ENCODE data around the gene PXN. TPM values are rescaled to one million over a fixed set of nuclear protein-coding genes. Genes with fewer than 3 reads are reported as not detected.
A peak's percentile ranks its signal among the peaks of the same experiment; 100 is the strongest.

PXN gene
- 49.3 and 73.2 TPM in 2 replicates for total RNA-seq

GRCh38 chr12:120265473-120266179 lies at the start of gene PXN:
PXN (minus strand) TSS chr12:120265730; CDS start chr12:120265629, 101 bp downstream.
- DNase-seq (ENCODE audit: low read depth in 2 of 2) = peak; percentile 56 to 83

DNA sequence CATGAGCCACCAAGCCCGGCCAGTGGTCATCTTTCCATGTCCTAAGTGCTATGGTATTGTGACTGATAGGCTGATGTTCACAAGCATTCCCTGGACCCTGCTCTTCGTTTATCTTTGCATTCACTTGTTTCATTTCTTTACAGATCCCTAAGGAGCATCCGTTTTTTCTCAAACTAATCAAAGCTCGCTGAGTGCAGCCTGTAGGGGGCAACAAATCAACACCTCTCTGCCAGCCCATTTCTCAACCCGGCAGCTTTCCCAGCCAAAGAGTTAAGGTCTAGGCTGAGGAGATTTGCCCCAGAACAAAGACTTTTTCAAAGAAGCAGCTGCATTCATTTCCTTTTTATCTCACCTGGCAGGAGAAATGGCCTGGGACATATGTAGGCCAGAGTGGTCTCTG lies 48.7 kb upstream of the PXN start:
- DNase-seq (ENCODE audit: low read depth in 2 of 2) = peak in 1 of 2 donors; percentile 17

GRCh38 chr12:120301962-120302815 lies 36.7 kb upstream of the PXN start, which contains the start of gene SIRT4:
SIRT4 (plus strand) TSS chr12:120302321; CDS start chr12:120303562, 1,241 bp downstream.
- peak; percentile 92 to 97 for DNase-seq (ENCODE audit: low read depth in 2 of 2)

GRCh38 chr12:120292661-120293531 lies 27.4 kb upstream of the PXN start, which contains the start of gene RNU4-1:
RNU4-1 (minus strand) TSS chr12:120293237.
- DNase-seq (ENCODE audit: low read depth in 2 of 2) = peak; percentile 85 to 86

GRCh38 chr12:120292411-120292660 lies 26.8 kb upstream of the PXN start:
- no peak for DNase-seq (ENCODE audit: low read depth in 2 of 2)

DNA sequence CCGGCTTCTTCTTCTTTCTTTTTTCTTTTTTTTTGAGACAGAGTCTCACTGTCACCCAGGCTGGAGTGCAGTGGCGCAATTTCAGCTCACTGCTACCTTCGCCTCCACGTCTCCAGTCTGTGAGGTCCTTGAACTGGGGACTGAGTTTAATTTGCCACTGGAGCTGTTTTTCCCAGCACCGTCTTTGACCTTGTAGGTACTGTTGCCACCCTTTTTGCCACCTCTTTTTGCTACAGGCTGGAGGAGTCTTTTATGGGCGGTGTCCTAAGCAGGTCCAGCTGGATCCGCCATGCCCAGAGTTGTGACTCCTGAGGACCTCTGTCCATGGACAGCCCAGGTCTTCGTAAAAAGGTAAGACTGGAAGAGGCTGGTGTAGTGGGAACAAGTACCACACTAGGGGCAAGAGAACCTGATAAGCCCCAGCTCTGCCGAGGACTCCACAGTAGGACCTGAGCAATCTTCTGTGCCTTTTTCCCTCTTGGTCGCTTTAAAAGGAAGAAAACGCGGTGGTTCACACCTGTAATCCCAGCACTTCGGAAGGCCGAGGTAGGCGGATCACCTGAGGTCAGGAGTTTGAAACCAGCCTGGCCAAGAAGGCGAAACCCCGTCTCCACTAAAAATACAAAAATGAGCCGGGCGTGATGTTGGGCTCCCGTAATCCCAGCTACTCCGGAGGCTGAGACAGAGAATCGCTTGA lies 25.2 kb upstream of the PXN start:
- DNase-seq (ENCODE audit: low read depth in 2 of 2) = peak in 1 of 2 donors; percentile 10

DNA sequence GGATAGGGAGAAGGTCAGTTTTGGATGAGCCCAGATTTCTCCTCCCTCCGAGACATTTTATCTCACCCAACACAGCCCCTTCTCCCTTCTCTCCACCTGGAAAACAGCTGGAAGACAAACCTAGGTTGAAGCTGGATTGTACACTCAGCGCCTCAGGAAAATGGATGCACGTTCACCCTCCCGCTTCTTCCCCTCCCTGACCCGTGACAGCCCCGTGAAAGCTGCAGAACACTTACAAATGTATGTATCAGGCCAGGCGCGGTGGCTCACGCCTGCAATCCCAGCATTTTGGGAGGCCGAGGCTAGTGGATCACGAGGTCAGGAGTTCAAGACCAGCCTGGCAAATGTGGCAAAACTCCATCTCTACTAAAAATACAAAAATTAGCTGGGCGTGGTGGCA lies 22.0 kb upstream of the PXN start:
- DNase-seq (ENCODE audit: low read depth in 2 of 2) = no peak

DNA sequence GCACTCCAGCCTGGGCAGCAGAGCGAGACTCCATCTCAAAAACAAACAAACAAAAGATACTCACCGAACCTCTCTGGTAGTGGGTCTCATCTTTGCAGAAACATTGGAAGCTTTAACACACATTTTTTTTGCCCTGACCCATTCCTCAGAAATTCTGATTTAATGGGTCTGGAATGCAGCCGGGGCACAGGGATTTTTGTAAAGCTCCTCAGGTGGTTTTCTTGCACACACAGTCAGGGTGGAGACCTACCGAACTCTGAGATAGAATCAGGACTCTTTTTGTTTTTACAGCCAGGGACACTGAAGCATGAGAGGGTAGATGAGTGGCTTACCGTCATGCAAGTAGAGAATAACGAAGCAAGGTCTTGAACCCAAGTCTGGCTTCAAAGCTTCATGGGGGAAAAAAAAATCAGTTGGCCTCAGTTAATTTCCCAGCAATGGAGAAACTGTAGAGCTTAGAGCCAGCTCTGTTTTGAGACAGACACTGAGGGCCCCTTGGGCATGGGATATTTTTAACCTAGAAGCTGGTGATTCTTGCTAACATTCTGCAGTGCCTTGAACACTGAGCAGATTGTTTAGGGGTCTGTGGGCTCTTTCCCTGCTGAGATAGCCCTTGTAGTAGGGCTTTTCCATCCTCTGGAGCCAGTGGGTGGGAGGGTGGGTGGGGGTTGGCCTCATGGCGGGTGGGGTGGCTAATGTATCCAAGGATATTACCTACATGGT lies 21.4 kb upstream of the PXN start:
- DNase-seq (ENCODE audit: low read depth in 2 of 2) = no peak

- no peak for DNase-seq (ENCODE audit: low read depth in 2 of 2)
Observed at GRCh38 chr12:120284381-120284780, 18.9 kb upstream of the PXN start.

DNA sequence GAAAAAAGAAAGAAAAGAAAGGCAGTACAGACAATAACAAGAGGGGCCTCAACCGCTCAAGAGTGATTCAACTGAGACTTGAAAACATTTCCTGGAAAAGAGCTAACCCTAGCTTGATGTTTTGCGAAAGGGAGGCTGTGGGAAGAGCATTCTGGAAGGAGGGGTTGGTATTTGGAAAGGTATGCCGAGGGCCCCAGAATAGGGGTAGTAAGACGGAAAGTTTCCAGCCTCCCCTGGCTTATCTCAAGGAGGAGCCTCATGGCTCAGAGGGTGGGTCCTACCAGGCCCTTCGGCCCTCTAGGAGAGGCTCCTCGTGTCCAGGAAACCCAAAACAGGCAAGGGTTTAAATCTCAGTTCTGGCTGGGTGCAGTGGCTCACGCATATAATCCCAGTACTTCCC lies 17.8 kb upstream of the PXN start:
- no peak for DNase-seq (ENCODE audit: low read depth in 2 of 2)

GRCh38 chr12:120278137-120279069 lies 12.9 kb upstream of the PXN start:
- DNase-seq (ENCODE audit: low read depth in 2 of 2) = no peak

DNA sequence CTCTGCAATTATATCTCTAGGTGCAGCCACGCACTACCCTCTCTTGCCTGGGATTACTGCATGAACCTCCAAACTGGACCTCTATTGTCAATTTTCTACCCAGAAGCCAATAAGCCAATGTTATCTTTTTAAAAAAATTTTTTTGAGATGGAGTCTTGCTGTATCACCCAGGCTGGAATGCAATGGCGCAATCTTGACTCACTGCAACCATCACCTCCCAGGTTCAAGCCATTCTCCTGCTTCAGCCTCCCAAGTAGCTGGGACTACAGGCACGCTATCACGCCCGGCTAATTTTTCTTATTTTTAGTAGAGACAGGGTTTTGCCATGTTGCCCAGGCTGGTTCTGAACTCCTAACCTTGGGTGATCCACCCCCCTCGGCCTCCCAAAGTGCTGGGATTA lies 11.2 kb upstream of the PXN start:
- no peak for DNase-seq (ENCODE audit: low read depth in 2 of 2)

- peak in 1 of 2 donors; percentile 47 for DNase-seq (ENCODE audit: low read depth in 2 of 2)
Observed at GRCh38 chr12:120267736-120268135, 2.2 kb upstream of the PXN start.

GRCh38 chr12:120266180-120266870 lies 795 bp upstream of the PXN start:
- no peak for DNase-seq (ENCODE audit: low read depth in 2 of 2)

GRCh38 chr12:120264904-120265472 lies 542 bp downstream of the PXN start:
- no peak for DNase-seq (ENCODE audit: low read depth in 2 of 2)

- DNase-seq (ENCODE audit: low read depth in 2 of 2) = peak in 1 of 2 donors; percentile 36
Observed at GRCh38 chr12:120264086-120264903, 1.2 kb downstream of the PXN start.

DNA sequence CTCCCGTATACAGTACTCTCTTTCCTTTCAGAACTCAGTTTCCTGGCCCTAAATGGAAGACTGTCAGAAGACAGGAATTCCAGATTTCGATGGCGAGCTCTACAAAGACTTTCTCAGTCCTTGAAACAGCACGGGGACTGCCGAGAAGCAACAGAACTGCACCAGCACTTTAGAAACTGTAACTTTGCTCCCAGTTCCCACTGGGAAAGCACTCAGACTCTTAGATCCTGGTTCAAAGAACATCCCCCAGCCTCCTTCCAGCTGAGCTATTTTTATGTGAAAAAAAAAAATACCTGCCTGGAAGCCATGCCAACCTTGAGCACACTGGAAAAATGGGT lies 1.8 kb downstream of the PXN start:
- peak in 1 of 2 donors; percentile 24 for DNase-seq (ENCODE audit: low read depth in 2 of 2)

All from dermis microvascular lymphatic vessel endothelial cell (primary cell).